Spleen (tissue), 7 donors: ENCODE data around the gene CCNJL.

ENCODE experiments used
- POLR2AphosphoS5 ChIP-seq, 3 donors: sonication (generic); formaldehyde crosslinking; IDR thresholded peaks; one replicate each; pipeline ENCODE4 v1.5.1; 2017; ENCODE audit warnings: antibody characterized with exemption in 3 of 3
- TF ChIP-seq, protein P1 (sequence below), 11 experiments: fragments of 200-600 bp in 7 of 11; fragments of 450-650 bp in 4 of 11; sonication (generic) in 4 of 11; IDR thresholded peaks in 8 of 11; conservative IDR thresholded peaks in 3 of 11; 1 replicate in 7 of 11; 2 replicates in 4 of 11; pipeline versions ENCODE4 v1.4.0 to v1.8.0; 2016 to 2021; ENCODE audit warnings: antibody characterized with exemption in 11 of 11, inconsistent platforms in 4 of 11, mild to moderate bottlenecking in 1 of 11
- donor health status: DM: no; HTN: no; CAD: no; lungs with moderate emphysema.
- donor health status: DM: no; HTN: no; CAD: no.
- donor health status: DM: no; HTN: no; CAD: no.

DNA sequence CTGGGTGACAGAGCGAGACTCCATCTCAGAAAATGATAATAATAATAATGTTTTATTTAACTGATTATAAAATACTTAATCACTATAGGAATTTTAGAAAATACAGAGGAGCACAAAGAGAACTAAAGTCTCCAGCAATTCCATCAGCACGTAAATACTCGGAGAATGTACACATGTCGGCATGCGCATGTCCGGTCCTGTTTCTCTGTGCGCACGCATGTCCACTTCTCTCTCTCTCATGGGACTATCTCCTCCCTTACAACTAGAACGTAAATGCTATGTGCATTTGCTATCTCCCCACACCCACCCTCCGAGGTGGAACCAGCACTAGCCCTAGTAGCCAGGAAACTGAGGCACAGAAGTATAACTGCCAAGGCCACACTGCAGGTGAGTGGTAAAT is 19.0 kb downstream of the CCNJL start:
- TF ChIP-seq, protein P1, sequence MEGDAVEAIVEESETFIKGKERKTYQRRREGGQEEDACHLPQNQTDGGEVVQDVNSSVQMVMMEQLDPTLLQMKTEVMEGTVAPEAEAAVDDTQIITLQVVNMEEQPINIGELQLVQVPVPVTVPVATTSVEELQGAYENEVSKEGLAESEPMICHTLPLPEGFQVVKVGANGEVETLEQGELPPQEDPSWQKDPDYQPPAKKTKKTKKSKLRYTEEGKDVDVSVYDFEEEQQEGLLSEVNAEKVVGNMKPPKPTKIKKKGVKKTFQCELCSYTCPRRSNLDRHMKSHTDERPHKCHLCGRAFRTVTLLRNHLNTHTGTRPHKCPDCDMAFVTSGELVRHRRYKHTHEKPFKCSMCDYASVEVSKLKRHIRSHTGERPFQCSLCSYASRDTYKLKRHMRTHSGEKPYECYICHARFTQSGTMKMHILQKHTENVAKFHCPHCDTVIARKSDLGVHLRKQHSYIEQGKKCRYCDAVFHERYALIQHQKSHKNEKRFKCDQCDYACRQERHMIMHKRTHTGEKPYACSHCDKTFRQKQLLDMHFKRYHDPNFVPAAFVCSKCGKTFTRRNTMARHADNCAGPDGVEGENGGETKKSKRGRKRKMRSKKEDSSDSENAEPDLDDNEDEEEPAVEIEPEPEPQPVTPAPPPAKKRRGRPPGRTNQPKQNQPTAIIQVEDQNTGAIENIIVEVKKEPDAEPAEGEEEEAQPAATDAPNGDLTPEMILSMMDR (IDR thresholded peaks at IDR 0.05 in 8 of 11, conservative IDR thresholded peaks at IDR 0.05 in 3 of 11) = no peak
- no peak for TF ChIP-seq POLR2AphosphoS5 (IDR thresholded peaks at IDR 0.05)
